Fibroblast of lung (primary cell): ENCODE data around the gene PRKAR1B.

Experiments used
- EZH2 ChIP-seq: IDR thresholded peaks from 2 replicates; pipeline ENCODE4 v1.5.1; 2012; ENCODE audit warnings: low read length, control low read depth, mild to moderate bottlenecking; ENCODE audit errors: missing control alignments
- TF ChIP-seq, protein P1 (sequence below), 2 donors: IDR thresholded peaks in 1 of 2; conservative IDR thresholded peaks in 1 of 2; 1 replicate in 1 of 2; 2 replicates in 1 of 2; pipeline ENCODE4 v1.5.1; 2011 to 2012; ENCODE audit warnings: low read length in 2 of 2, control low read depth in 1 of 2, inconsistent platforms in 1 of 2, low read depth in 1 of 2, mild to moderate bottlenecking in 1 of 2

DNA sequence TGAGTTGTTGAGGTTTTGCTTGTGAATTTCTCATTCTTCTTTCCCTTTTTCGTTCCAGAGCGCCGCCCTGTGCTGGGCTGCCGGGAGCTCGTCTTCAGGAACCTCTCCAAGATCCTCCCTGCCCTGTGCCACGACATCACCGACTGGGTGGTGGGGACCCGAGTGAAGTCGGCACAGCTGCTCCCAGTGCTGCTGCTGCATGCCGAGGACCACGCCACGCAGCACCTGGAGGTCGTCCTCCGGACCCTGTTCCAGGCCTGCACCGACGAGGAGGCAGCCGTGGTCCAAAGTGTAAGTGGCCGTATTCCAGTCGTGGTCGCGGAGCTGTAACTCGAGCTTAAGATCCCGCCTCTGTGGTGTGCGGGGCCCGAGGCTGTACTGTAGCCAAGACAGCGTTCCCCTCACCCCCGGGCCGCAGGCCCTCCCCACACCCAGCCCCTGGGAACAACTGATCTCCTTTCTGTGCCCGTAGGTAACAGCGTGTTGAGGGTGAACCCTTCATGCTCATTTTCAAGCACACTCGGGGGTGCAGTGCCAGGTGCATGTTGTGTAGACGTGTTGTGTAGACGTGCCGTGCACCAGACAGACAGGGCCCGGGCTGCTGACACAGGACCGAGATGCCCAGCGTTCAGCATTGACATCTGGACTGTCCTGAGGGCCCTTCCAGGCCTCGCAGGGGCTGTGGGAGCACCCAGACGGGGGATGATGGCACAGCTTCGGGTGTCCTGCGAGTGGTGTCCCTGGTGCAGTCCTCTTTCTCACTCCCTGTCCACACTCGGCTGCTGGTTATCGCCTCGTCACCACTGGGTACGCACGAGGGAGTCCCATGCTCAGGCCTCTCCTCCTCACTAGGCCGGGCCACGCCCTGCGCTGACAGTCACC lies 27.7 kb upstream of the PRKAR1B start:
- TF ChIP-seq, protein P1, sequence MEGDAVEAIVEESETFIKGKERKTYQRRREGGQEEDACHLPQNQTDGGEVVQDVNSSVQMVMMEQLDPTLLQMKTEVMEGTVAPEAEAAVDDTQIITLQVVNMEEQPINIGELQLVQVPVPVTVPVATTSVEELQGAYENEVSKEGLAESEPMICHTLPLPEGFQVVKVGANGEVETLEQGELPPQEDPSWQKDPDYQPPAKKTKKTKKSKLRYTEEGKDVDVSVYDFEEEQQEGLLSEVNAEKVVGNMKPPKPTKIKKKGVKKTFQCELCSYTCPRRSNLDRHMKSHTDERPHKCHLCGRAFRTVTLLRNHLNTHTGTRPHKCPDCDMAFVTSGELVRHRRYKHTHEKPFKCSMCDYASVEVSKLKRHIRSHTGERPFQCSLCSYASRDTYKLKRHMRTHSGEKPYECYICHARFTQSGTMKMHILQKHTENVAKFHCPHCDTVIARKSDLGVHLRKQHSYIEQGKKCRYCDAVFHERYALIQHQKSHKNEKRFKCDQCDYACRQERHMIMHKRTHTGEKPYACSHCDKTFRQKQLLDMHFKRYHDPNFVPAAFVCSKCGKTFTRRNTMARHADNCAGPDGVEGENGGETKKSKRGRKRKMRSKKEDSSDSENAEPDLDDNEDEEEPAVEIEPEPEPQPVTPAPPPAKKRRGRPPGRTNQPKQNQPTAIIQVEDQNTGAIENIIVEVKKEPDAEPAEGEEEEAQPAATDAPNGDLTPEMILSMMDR (conservative IDR thresholded peaks at IDR 0.05 in 1 of 2, IDR thresholded peaks at IDR 0.05 in 1 of 2; ENCODE audit: low read depth in 1 of 2, low read length in 2 of 2): no peak
- TF ChIP-seq EZH2: no peak
